Colonic mucosa (tissue), 4 donors: ENCODE results near the gene NAPA. TPM values are rescaled to one million over a fixed set of nuclear protein-coding genes. Genes with fewer than 3 reads are reported as not detected.

Source experiments
- DNase-seq: peaks from one replicate; pipeline ENCODE4 v3.0.0-alpha.2; 2020
- H3K27ac ChIP-seq: fragments of 200-600 bp; one replicate; pipeline ENCODE4 v1.8.0; 2021
- H3K27me3 ChIP-seq: fragments of 200-600 bp; one replicate; pipeline ENCODE4 v1.8.0; 2021
- H3K36me3 ChIP-seq: fragments of 200-600 bp; one replicate; pipeline ENCODE4 v1.8.0; 2021
- H3K4me1 ChIP-seq: fragments of 200-600 bp; one replicate; pipeline ENCODE4 v1.8.0; 2021; ENCODE audit warnings: mild to moderate bottlenecking
- H3K4me3 ChIP-seq: fragments of 200-600 bp; one replicate; pipeline ENCODE4 v1.8.0; 2021
- H3K9ac ChIP-seq, 2 donors: one replicate each; pipeline ENCODE4 v1.7.0; 2013; ENCODE audit warnings: control low read depth in 2 of 2, low read depth in 2 of 2, low read length in 2 of 2
- H3K9me3 ChIP-seq: fragments of 200-600 bp; one replicate; pipeline ENCODE4 v1.8.0; 2021
- CTCF ChIP-seq: fragments of 200-600 bp; IDR thresholded peaks from one replicate; pipeline ENCODE4 v1.8.0; 2022; ENCODE audit warnings: antibody characterized with exemption, mild to moderate bottlenecking
- intact Hi-C: fragments of 100-400 bp; cut with DNase I; formaldehyde crosslinking; loops from one replicate; pipeline ENCODE4 v1.14.1; 2022
- total RNA-seq, 2 donors: library from RNA; stranded (reverse); fragmentation: NEBNext Ultra II Directional in 1 of 2; extraction: Animal tissue kit (Norgen Biotek cat#: 25700) in 1 of 2; gene quantifications; one replicate each; pipeline ENCODE4 v1.2.1, GENCODE V29; 2021
- donor health status: healthy.
- donor health status: DM: no; HTN: no; CAD: no.
- donor health status: DM: no; HTN: no; CAD: no.

The NAPA gene
- total RNA-seq, 2 donors from 2014 or later, result 111 to 115 TPM

- Histone ChIP-seq H3K4me1 (no peaks in the 10 kb centered on the region), H3K27ac (no peak overlapping the region), H3K27me3 (no peaks in the 10 kb centered on the region), H3K9me3 (no peaks in the 10 kb centered on the region), H3K9ac (no peak overlapping the region), H3K4me3 (no peak overlapping the region), H3K36me3 (no peaks in the 10 kb centered on the region)
- intact Hi-C loops, result no loop called here
- TF ChIP-seq CTCF, result no peak
- DNase-seq, result no peak
Measured at GRCh38 chr19:47492571-47493377, 22.1 kb downstream of the NAPA start.

DNA sequence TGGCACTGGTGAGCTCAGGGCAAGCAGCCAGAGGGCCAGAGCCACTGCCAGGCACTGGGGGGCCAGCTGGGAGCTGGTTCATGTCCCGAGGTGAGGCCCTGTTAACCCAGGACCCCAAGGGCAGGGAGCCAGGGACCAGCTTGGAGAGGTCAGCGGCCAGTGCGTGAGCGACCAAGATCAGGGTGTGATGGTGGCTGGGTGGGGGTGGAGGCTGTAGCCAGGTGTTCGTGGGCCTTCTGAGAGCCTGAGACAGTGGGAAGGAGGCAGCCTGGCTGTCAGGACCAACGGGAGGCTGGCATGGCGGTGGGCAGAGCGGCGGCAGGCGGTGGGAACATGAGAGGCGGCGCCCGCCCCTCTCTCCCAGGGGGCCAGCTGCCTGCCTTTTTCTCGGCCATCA lies 22.7 kb downstream of the NAPA start:
- intact Hi-C loops, result no loop called here
- Histone ChIP-seq H3K9me3 (no peaks in the 10 kb centered on the region), H3K4me3 (no peak overlapping the region), H3K36me3 (no peaks in the 10 kb centered on the region), H3K9ac (no peak overlapping the region), H3K4me1 (no peaks in the 10 kb centered on the region), H3K27ac (no peak overlapping the region), H3K27me3 (no peaks in the 10 kb centered on the region)
- no peak for TF ChIP-seq CTCF
- no peak for DNase-seq

DNA sequence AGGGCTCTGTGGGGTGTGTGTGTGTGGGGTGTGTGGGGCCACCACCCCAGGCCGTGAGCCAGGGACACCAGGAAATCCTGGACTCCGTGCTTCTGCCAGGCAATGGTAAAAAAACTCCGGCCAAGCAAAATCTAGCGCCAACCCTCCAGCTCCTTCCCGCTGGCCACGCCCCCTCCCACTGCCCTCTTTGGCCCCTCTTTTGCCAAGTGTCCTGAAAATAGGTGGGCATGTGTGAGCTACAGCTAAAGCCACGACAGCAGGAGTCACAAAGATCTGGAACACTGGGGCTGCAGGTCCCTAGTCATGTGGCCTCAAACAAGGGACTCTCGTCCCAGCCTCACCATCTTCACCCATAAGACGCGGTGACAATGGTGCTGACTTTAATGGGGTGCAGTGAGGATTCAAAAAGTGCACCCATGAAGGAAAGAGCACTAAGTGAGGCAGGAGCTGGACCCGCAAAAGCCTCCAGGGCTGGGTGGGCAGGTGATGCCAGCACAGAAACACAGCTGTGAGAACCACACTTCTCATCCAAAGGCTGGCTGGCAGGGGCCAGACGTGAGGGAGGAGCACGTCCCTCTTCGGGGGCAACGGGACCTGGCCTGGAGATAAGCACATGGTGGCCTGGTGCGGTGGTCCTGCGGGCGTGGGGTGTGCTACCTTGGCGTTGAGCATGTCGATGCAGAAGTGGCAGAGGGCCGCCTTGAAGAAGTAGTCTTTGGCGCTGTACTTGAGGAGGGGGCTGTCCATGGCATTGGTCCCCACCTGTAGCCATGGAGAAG lies 23.3 kb downstream of the NAPA start:
- Histone ChIP-seq H3K36me3 (no peaks in the 10 kb centered on the region), H3K9me3 (no peaks in the 10 kb centered on the region), H3K9ac (no peak overlapping the region), H3K27me3 (no peaks in the 10 kb centered on the region), H3K4me3 (no peak overlapping the region), H3K27ac (no peak overlapping the region), H3K4me1 (no peaks in the 10 kb centered on the region)
- no peak for TF ChIP-seq CTCF
- DNase-seq, result no peak
- intact Hi-C loops, result no loop called here

DNA sequence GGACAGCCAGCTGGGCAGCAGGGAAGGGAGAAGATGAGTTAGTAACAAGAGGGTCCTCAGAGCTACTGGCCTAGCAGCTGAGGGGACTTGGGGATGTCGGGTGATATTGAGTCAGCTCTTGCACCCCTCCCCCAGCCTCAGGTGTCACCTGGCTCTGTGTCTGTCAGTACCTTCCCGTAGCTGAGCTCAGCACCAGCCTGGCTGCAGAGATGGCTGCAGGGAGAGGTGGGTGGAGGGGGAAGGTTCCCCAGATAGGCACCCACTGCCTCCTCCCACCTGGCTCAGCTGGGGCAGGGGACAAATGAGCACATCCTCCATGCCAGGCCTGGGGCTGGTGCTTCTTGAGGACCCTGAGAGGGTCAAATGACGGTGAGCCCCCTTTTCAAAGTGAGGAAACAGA lies 24.0 kb downstream of the NAPA start:
- H3K27ac ChIP-seq, result no peak overlapping the region
- H3K4me1 ChIP-seq, result no peaks in the 10 kb centered on the region
- no peak for TF ChIP-seq CTCF
- intact Hi-C loops, result no loop called here
- no peaks in the 10 kb centered on the region for H3K27me3 ChIP-seq
- no peaks in the 10 kb centered on the region for H3K9me3 ChIP-seq
- H3K9ac ChIP-seq, result no peak overlapping the region
- DNase-seq, result no peak
- H3K36me3 ChIP-seq, result no peaks in the 10 kb centered on the region
- H3K4me3 ChIP-seq, result no peak overlapping the region

GRCh38 chr19:47490031-47490430 lies 24.8 kb downstream of the NAPA start:
- intact Hi-C loops, result no loop called here
- no peak for DNase-seq
- no peak for TF ChIP-seq CTCF
- no peak overlapping the region for H3K4me3 ChIP-seq
- no peaks in the 10 kb centered on the region for H3K4me1 ChIP-seq
- no peak overlapping the region for H3K27ac ChIP-seq
- H3K27me3 ChIP-seq, result no peaks in the 10 kb centered on the region
- no peaks in the 10 kb centered on the region for H3K9me3 ChIP-seq
- H3K9ac ChIP-seq, result peak overlapping the region in 1 of 2 donors; percentile 17
- H3K36me3 ChIP-seq, result no peaks in the 10 kb centered on the region
